Measurements from ENCODE around the gene PRR16.
"Not testable (repeated sequence)": the region's sequence is repeated elsewhere in the genome, so short reads cannot be mapped to it uniquely, and the experiment has no call there.

The PRR16 gene

DNA sequence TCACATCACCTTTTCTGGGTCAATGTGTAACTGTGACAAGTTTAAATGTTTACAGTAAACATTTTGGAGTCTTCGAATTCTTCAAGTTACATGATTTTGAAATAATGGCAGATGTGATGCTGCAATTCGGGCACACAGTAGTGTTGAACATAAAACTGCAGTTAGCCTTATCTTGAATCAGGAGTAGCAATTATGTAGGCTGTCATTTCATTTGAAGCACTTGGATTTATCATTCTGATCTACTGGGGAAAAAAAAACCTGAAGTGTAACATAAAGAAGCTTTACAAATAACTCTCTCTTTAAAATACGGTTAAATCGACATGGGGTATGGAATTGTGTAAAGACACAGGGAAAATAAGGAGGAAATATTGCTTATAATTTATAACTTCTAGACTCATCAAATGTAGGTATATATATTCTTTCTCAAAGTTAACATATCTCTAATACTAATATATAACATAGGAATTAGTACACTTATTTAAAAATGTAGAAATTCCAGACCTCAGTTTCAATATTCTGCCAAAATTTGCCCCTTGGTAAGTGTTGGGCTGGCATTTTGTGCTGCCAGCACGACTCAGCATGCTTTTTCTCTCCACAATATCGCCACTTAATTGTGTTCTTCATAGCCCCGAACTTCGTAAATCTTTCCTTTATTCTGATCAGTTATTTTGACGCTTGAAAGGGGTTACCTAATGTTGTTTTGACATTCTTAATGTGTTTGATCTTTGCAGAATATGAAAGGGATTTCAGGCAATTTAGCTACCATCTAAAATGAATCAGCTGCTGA lies 226.7 kb downstream of the PRR16 start:
- Histone ChIP-seq H3K27me3 (replicated peaks in 2 of 5; ENCODE audit: control insufficient read depth in 4 of 5, insufficient read depth in 5 of 5, low read length in 4 of 5) (no peaks in the 10 kb centered on the region), H3K36me3 (ENCODE audit: control insufficient read depth in 4 of 4, insufficient read depth in 4 of 4, low read length in 3 of 4) (no peaks in the 10 kb centered on the region), H3K4me3 (ENCODE audit: control insufficient read depth in 1 of 7, extremely low read depth in 1 of 7, insufficient read depth in 4 of 7, low read depth in 2 of 7, low read length in 6 of 7) (peak overlapping the region in 2 of 7 experiments; percentile 6 to 51), H3K4me1 (ENCODE audit: control extremely low read depth in 1 of 4, control insufficient read depth in 4 of 4, insufficient read depth in 4 of 4, low read length in 3 of 4) (no peaks in the 10 kb centered on the region), H3K27ac (ENCODE audit: insufficient read depth in 1 of 2, low read depth in 1 of 2, low read length in 2 of 2, poor library complexity in 1 of 2, severe bottlenecking in 2 of 2) (no peak overlapping the region), H3K9me3 (ENCODE audit: control extremely low read depth in 1 of 5, control insufficient read depth in 4 of 5, insufficient read depth in 2 of 5, low read depth in 1 of 5, low read length in 4 of 5) (peaks cover 0 to 3% (median 0%) of the 10 kb centered on the region in 5 experiments)
- DNase-seq, result no peak
- WGBS (ENCODE audit: insufficient coverage), result 75% methylated on average over 2 of the region's 9 CpGs
- POLR2A ChIA-PET, result interaction anchor here (0.6 kb wide), 1 partner anchor 171 kb away, joined by 6 read pairs; no protein-coding TSS in a partner anchor
- CTCF ChIA-PET, result no interaction called here

DNA sequence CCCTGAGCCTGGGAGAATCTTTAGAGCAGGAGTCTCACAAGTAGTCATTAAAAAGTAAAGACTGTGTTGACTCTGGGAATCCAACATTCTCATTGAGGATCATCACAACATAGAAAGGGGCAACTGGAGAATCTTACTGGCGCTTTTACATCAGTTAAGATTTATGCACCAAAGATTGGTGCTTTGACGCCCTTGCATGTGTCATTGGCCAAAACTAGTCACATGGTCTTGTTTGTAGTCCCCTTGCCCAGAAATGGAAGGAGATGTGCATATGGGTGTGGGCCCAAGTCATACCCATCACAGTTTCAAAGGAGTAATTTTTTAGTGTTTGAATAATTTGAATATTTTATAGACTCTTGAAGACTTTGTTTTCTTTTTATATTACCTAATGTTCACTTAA lies 228.2 kb downstream of the PRR16 start:
- Histone ChIP-seq H3K4me3 (ENCODE audit: control insufficient read depth in 1 of 7, extremely low read depth in 1 of 7, insufficient read depth in 4 of 7, low read depth in 2 of 7, low read length in 6 of 7) (no peak overlapping the region), H3K9me3 (ENCODE audit: control extremely low read depth in 1 of 5, control insufficient read depth in 4 of 5, insufficient read depth in 2 of 5, low read depth in 1 of 5, low read length in 4 of 5) (peaks cover 0 to 3% (median 0%) of the 10 kb centered on the region in 5 experiments), H3K27me3 (replicated peaks in 2 of 5; ENCODE audit: control insufficient read depth in 4 of 5, insufficient read depth in 5 of 5, low read length in 4 of 5) (no peaks in the 10 kb centered on the region), H3K4me1 (ENCODE audit: control extremely low read depth in 1 of 4, control insufficient read depth in 4 of 4, insufficient read depth in 4 of 4, low read length in 3 of 4) (no peaks in the 10 kb centered on the region), H3K27ac (ENCODE audit: insufficient read depth in 1 of 2, low read depth in 1 of 2, low read length in 2 of 2, poor library complexity in 1 of 2, severe bottlenecking in 2 of 2) (no peak overlapping the region), H3K36me3 (ENCODE audit: control insufficient read depth in 4 of 4, insufficient read depth in 4 of 4, low read length in 3 of 4) (no peaks in the 10 kb centered on the region)
- DNase-seq, result no peak
- WGBS (ENCODE audit: insufficient coverage), result 100% methylated on average over 2 of the region's 2 CpGs
- ChIA-PET POLR2A (no interaction called here), CTCF (no interaction called here)

DNA sequence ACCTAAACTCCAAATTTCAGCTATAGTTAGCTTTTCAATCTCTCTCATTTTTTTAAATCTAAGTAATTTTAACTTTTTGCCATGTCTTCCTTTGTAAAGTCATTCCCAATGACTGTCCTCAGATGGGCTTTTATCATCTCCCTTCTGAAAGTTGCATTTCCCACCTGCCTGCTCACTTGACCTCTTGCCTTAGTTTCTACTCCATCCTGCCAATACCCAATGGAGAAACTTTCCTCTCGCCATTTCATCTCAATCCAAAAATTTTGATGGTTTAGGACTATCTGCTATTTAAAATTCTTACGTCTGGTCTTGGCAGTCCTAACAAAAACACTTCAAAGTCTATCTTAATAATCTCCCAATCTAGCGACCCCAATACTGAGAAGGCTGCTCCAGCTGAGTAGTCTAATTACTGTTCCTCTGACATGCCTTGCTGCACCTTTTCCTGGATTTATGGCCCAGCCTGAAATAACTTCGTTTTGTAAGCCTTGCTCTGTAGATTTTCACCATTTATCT lies 231.3 kb downstream of the PRR16 start:
- Histone ChIP-seq H3K27me3 (replicated peaks in 2 of 5; ENCODE audit: control insufficient read depth in 4 of 5, insufficient read depth in 5 of 5, low read length in 4 of 5) (no peaks in the 10 kb centered on the region), H3K9me3 (ENCODE audit: control extremely low read depth in 1 of 5, control insufficient read depth in 4 of 5, insufficient read depth in 2 of 5, low read depth in 1 of 5, low read length in 4 of 5) (peaks cover 0 to 3% (median 0%) of the 10 kb centered on the region in 5 experiments), H3K4me1 (ENCODE audit: control extremely low read depth in 1 of 4, control insufficient read depth in 4 of 4, insufficient read depth in 4 of 4, low read length in 3 of 4) (no peaks in the 10 kb centered on the region), H3K27ac (ENCODE audit: insufficient read depth in 1 of 2, low read depth in 1 of 2, low read length in 2 of 2, poor library complexity in 1 of 2, severe bottlenecking in 2 of 2) (no peak overlapping the region), H3K4me3 (ENCODE audit: control insufficient read depth in 1 of 7, extremely low read depth in 1 of 7, insufficient read depth in 4 of 7, low read depth in 2 of 7, low read length in 6 of 7) (no peak overlapping the region), H3K36me3 (ENCODE audit: control insufficient read depth in 4 of 4, insufficient read depth in 4 of 4, low read length in 3 of 4) (no peaks in the 10 kb centered on the region)
- ChIA-PET POLR2A (no interaction called here), CTCF (no interaction called here)
- no peak for DNase-seq
- WGBS (ENCODE audit: insufficient coverage), result 100% methylated on average over 3 of the region's 4 CpGs

DNA sequence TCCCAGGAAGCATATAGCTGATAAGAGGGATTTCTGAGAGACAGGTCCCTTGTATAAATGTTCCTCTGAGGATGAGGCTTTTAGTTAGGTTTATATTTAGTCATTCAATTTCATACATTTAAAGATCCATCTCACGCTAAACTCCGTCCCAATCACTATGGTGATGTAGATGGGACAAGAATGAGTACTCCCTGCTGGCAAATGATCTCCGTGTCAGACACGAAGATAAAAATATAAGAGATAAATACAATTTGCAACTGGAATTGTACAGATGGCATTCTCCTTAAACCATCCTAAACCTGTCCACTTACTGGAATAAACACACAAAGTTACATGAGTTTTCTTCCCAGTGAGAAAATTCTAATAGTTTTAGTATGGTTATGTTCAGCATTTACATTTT lies 233.0 kb downstream of the PRR16 start:
- H3K4me3 ChIP-seq (ENCODE audit: control insufficient read depth in 1 of 7, extremely low read depth in 1 of 7, insufficient read depth in 4 of 7, low read depth in 2 of 7, low read length in 6 of 7), result no peak overlapping the region
- peaks cover 0 to 3% (median 0%) of the 10 kb centered on the region in 5 experiments for H3K9me3 ChIP-seq (ENCODE audit: control extremely low read depth in 1 of 5, control insufficient read depth in 4 of 5, insufficient read depth in 2 of 5, low read depth in 1 of 5, low read length in 4 of 5)
- no peak overlapping the region for H3K27ac ChIP-seq (ENCODE audit: insufficient read depth in 1 of 2, low read depth in 1 of 2, low read length in 2 of 2, poor library complexity in 1 of 2, severe bottlenecking in 2 of 2)
- WGBS (ENCODE audit: insufficient coverage), result no CpG with 5 or more reads among the region's 4 CpGs
- H3K36me3 ChIP-seq (ENCODE audit: control insufficient read depth in 4 of 4, insufficient read depth in 4 of 4, low read length in 3 of 4), result no peaks in the 10 kb centered on the region
- peaks cover 0 to 4% (median 2%) of the 10 kb centered on the region in 5 experiments for H3K27me3 ChIP-seq (replicated peaks in 2 of 5; ENCODE audit: control insufficient read depth in 4 of 5, insufficient read depth in 5 of 5, low read length in 4 of 5)
- ChIA-PET POLR2A (no interaction called here), CTCF (no interaction called here)
- no peaks in the 10 kb centered on the region for H3K4me1 ChIP-seq (ENCODE audit: control extremely low read depth in 1 of 4, control insufficient read depth in 4 of 4, insufficient read depth in 4 of 4, low read length in 3 of 4)
- no peak for DNase-seq

DNA sequence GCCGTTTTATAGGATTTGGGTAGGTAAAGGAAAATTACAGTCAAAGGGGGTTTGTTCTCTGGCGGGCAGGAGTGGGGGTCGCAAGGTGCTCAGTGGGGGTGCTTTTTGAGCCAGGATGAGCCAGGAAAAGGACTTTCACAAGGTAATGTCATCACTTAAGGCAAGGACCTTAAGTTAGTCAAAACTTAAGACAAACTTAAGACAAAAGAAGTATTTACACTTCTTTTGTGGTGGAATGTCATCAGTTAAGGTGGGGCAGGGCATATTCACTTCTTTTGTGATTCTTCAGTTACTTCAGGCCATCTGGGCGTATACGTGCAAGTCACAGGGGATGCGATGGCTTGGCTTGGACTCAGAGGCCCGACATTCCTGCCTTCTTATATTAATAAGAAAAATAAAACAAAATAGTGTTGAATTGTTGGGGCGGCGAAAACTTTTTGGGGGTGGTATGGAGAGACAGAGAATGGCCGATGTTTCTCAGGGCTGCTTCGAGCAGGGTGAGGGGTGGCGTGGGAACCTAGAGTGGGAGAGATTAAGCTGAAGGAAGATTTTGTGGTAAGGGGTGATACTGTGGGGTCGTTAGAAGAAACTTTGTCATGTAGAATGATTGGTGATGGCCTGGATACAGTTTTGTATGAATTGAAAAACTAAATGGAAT lies 233.7 kb downstream of the PRR16 start:
- H3K4me1 ChIP-seq (ENCODE audit: control extremely low read depth in 1 of 4, control insufficient read depth in 4 of 4, insufficient read depth in 4 of 4, low read length in 3 of 4); H3K9me3 ChIP-seq (ENCODE audit: control extremely low read depth in 1 of 5, control insufficient read depth in 4 of 5, insufficient read depth in 2 of 5, low read depth in 1 of 5, low read length in 4 of 5); H3K4me3 ChIP-seq (ENCODE audit: control insufficient read depth in 1 of 7, extremely low read depth in 1 of 7, insufficient read depth in 4 of 7, low read depth in 2 of 7, low read length in 6 of 7); CTCF ChIA-PET; H3K27me3 ChIP-seq (replicated peaks in 2 of 5; ENCODE audit: control insufficient read depth in 4 of 5, insufficient read depth in 5 of 5, low read length in 4 of 5); H3K36me3 ChIP-seq (ENCODE audit: control insufficient read depth in 4 of 4, insufficient read depth in 4 of 4, low read length in 3 of 4); DNase-seq; H3K27ac ChIP-seq (ENCODE audit: insufficient read depth in 1 of 2, low read depth in 1 of 2, low read length in 2 of 2, poor library complexity in 1 of 2, severe bottlenecking in 2 of 2); POLR2A ChIA-PET: not testable (repeated sequence)
- 86% methylated on average over 6 of the region's 13 CpGs for WGBS (ENCODE audit: insufficient coverage)

DNA sequence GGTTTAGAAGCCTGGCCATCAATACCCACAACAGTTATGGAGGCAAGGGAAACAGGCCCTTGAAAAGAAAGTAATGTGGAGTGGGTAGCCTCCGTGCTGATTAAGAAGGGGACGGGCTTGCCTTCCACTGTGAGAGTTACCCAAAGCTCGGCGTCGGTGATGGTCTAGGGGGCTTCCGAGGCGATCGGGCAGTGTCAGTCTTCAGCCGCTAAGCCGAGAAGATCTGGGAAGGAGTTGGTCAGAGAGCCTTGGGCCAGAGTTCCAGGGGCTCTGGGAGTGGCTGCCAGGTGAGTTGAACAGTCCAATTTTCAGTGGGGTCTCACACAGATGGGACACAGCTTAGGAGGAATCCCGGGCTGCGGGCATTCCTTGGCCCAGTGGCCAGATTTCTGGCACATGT lies 236.6 kb downstream of the PRR16 start:
- CTCF ChIA-PET; H3K4me1 ChIP-seq (ENCODE audit: control extremely low read depth in 1 of 4, control insufficient read depth in 4 of 4, insufficient read depth in 4 of 4, low read length in 3 of 4); H3K9me3 ChIP-seq (ENCODE audit: control extremely low read depth in 1 of 5, control insufficient read depth in 4 of 5, insufficient read depth in 2 of 5, low read depth in 1 of 5, low read length in 4 of 5); H3K36me3 ChIP-seq (ENCODE audit: control insufficient read depth in 4 of 4, insufficient read depth in 4 of 4, low read length in 3 of 4); POLR2A ChIA-PET; DNase-seq; H3K27me3 ChIP-seq (replicated peaks in 2 of 5; ENCODE audit: control insufficient read depth in 4 of 5, insufficient read depth in 5 of 5, low read length in 4 of 5); H3K27ac ChIP-seq (ENCODE audit: insufficient read depth in 1 of 2, low read depth in 1 of 2, low read length in 2 of 2, poor library complexity in 1 of 2, severe bottlenecking in 2 of 2); H3K4me3 ChIP-seq (ENCODE audit: control insufficient read depth in 1 of 7, extremely low read depth in 1 of 7, insufficient read depth in 4 of 7, low read depth in 2 of 7, low read length in 6 of 7): not testable (repeated sequence)
- 80% methylated on average over 8 of the region's 12 CpGs for WGBS (ENCODE audit: insufficient coverage)

DNA sequence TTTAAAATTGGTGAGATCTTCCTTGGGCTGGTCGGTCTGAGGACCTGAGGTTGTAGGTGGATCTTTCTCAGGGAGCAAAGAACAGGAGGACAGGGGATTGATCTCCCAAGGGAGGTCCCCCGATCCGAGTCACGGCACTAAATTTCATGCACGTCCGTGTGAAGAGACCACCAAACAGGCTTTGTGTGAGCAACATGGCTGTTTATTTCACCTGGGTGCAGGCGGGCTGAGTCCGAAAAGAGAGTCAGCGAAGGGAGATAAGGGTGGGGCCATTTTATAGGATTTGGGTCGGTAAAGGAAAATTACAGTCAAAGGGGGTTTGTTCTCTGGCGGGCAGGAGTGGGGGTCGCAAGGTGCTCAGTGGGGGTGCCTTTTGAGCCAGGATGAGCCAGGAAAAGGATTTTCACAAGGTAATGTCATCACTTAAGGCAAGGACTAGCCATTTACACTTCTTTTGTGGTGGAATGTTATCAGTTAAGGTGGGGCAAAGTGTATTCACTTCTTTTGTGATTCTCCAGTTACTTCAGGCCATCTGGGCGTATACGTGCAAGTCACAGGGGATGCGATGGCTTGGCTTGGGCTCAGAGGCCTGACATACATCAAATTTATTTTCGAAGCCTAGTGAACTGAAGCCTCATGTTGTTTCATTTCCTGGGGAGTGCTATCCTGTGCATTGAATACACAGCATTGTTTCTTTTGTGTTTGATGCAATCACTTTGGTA lies 238.9 kb downstream of the PRR16 start:
- H3K27me3 ChIP-seq (replicated peaks in 2 of 5; ENCODE audit: control insufficient read depth in 4 of 5, insufficient read depth in 5 of 5, low read length in 4 of 5); POLR2A ChIA-PET; CTCF ChIA-PET; H3K9me3 ChIP-seq (ENCODE audit: control extremely low read depth in 1 of 5, control insufficient read depth in 4 of 5, insufficient read depth in 2 of 5, low read depth in 1 of 5, low read length in 4 of 5); H3K36me3 ChIP-seq (ENCODE audit: control insufficient read depth in 4 of 4, insufficient read depth in 4 of 4, low read length in 3 of 4); H3K4me1 ChIP-seq (ENCODE audit: control extremely low read depth in 1 of 4, control insufficient read depth in 4 of 4, insufficient read depth in 4 of 4, low read length in 3 of 4); H3K27ac ChIP-seq (ENCODE audit: insufficient read depth in 1 of 2, low read depth in 1 of 2, low read length in 2 of 2, poor library complexity in 1 of 2, severe bottlenecking in 2 of 2); H3K4me3 ChIP-seq (ENCODE audit: control insufficient read depth in 1 of 7, extremely low read depth in 1 of 7, insufficient read depth in 4 of 7, low read depth in 2 of 7, low read length in 6 of 7); DNase-seq: not testable (repeated sequence)
- WGBS (ENCODE audit: insufficient coverage), result 100% methylated on average over 1 of the region's 16 CpGs
